H9 (cell line): ENCODE data around the gene CACNB2. TPM values are rescaled to one million over a fixed set of nuclear protein-coding genes. Genes with fewer than 3 reads are reported as not detected.

Source experiments
- DNase-seq: peaks from one replicate; pipeline ENCODE4 v3.0.0-alpha.2; 2017
- H2AFZ ChIP-seq: one replicate; pipeline ENCODE4 v1.6.1; 2013; ENCODE audit warnings: mild to moderate bottlenecking, low read length, control low read depth, moderate library complexity
- H2AK5ac ChIP-seq: 2 replicates; pipeline ENCODE4 v1.6.1; 2013; ENCODE audit warnings: low read length, control low read depth, mixed read lengths; ENCODE audit not compliant: insufficient read length
- H2BK120ac ChIP-seq: one replicate; pipeline ENCODE4 v1.6.1; 2013; ENCODE audit warnings: low read depth, mild to moderate bottlenecking, low read length, control low read depth, inconsistent platforms; ENCODE audit not compliant: poor library complexity, severe bottlenecking
- H2BK12ac ChIP-seq: 2 replicates; pipeline ENCODE4 v1.6.1; 2013; ENCODE audit warnings: low read length, control low read depth, mixed read lengths, low read depth; ENCODE audit not compliant: insufficient read length
- H2BK15ac ChIP-seq: 2 replicates; pipeline ENCODE4 v1.6.1; 2013; ENCODE audit warnings: low read depth, low read length, control low read depth
- H2BK20ac ChIP-seq: one replicate; pipeline ENCODE4 v1.6.1; 2013; ENCODE audit warnings: low read depth, mild to moderate bottlenecking, low read length, control low read depth, inconsistent platforms; ENCODE audit not compliant: poor library complexity, severe bottlenecking
- H2BK5ac ChIP-seq: 2 replicates; pipeline ENCODE4 v1.6.1; 2013; ENCODE audit warnings: low read length, control low read depth, mixed read lengths; ENCODE audit not compliant: insufficient read length
- H3K14ac ChIP-seq: 2 replicates; pipeline ENCODE4 v1.6.1; 2013; ENCODE audit warnings: low read length, control low read depth; ENCODE audit not compliant: insufficient read depth
- H3K18ac ChIP-seq: 2 replicates; pipeline ENCODE4 v1.6.1; 2013; ENCODE audit warnings: low read depth, mild to moderate bottlenecking, mixed read lengths, low read length, control low read depth; ENCODE audit not compliant: insufficient read length
- H3K23ac ChIP-seq: 2 replicates; pipeline ENCODE4 v1.6.1; 2013; ENCODE audit warnings: low read length, control low read depth, mixed read lengths, low read depth; ENCODE audit not compliant: insufficient read length
- H3K23me2 ChIP-seq: 2 replicates; pipeline ENCODE4 v1.6.1; 2013; ENCODE audit warnings: low read depth, mild to moderate bottlenecking, mixed read lengths, low read length, control low read depth; ENCODE audit not compliant: insufficient read length, poor library complexity, severe bottlenecking
- H3K27ac ChIP-seq: 2 replicates; pipeline ENCODE4 v1.5.1; 2013; ENCODE audit warnings: low read length, control low read depth, mixed read lengths, low read depth; ENCODE audit not compliant: insufficient read length
- H3K27me3 ChIP-seq: 2 replicates; pipeline ENCODE4 v1.6.1; 2013; ENCODE audit warnings: low read length, control low read depth, inconsistent platforms; ENCODE audit not compliant: insufficient read depth
- H3K4ac ChIP-seq: 2 replicates; pipeline ENCODE4 v1.6.1; 2013; ENCODE audit warnings: low read depth, mild to moderate bottlenecking, control low read depth, inconsistent platforms, low read length, moderate library complexity
- H3K4me1 ChIP-seq: 2 replicates; pipeline ENCODE4 v1.6.1; 2013; ENCODE audit warnings: low read length, control low read depth, inconsistent platforms; ENCODE audit not compliant: insufficient read depth
- H3K4me2 ChIP-seq: 2 replicates; pipeline ENCODE4 v1.6.1; 2013; ENCODE audit warnings: low read length, control low read depth, mixed read lengths; ENCODE audit not compliant: insufficient read length, insufficient read depth
- H3K56ac ChIP-seq: 2 replicates; pipeline ENCODE4 v1.6.1; 2013; ENCODE audit warnings: low read depth, mild to moderate bottlenecking, mixed read lengths, low read length, control low read depth; ENCODE audit not compliant: insufficient read length
- H3K79me1 ChIP-seq: 2 replicates; pipeline ENCODE4 v1.6.1; 2013; ENCODE audit warnings: low read depth, mild to moderate bottlenecking, moderate library complexity, low read length, control low read depth, inconsistent platforms; ENCODE audit not compliant: insufficient read depth, poor library complexity, severe bottlenecking
- H3K79me2 ChIP-seq: 2 replicates; pipeline ENCODE4 v1.6.1; 2013; ENCODE audit warnings: low read length, control low read depth, inconsistent platforms; ENCODE audit not compliant: insufficient read depth
- H3K9ac ChIP-seq: 2 replicates; pipeline ENCODE4 v1.6.1; 2013; ENCODE audit warnings: low read length, control low read depth, mixed read lengths; ENCODE audit not compliant: insufficient read length; ENCODE audit errors: extremely low read depth
- H3K9me3 ChIP-seq: one replicate; pipeline ENCODE4 v1.6.1; 2013; ENCODE audit warnings: low read depth, low read length, inconsistent platforms; ENCODE audit not compliant: control insufficient read depth
- H3T11ph ChIP-seq: one replicate; pipeline ENCODE4 v1.6.1; 2013; ENCODE audit warnings: mild to moderate bottlenecking, low read length, control low read depth, inconsistent platforms
- H4K20me1 ChIP-seq: one replicate; pipeline ENCODE4 v1.6.1; 2013; ENCODE audit not compliant: control insufficient read depth, insufficient read length, insufficient read depth
- H4K5ac ChIP-seq: 2 replicates; pipeline ENCODE4 v1.6.1; 2013; ENCODE audit warnings: low read depth, mild to moderate bottlenecking, mixed read lengths, low read length, control low read depth; ENCODE audit not compliant: insufficient read length
- H4K8ac ChIP-seq: replicated peaks from 2 replicates; pipeline ENCODE4 v1.6.1; 2013; ENCODE audit warnings: low read length, control low read depth, mixed read lengths, low read depth; ENCODE audit not compliant: insufficient read length
- H4K91ac ChIP-seq: 2 replicates; pipeline ENCODE4 v1.6.1; 2013; ENCODE audit warnings: low read depth, mild to moderate bottlenecking, moderate library complexity, mixed read lengths, low read length, control low read depth; ENCODE audit not compliant: insufficient read length
- H3K27ac Mint-ChIP-seq, 3 experiments: 2 replicates in 2 of 3; 3 replicates in 1 of 3; pipeline ENCODE4 v1.8.0; 2020 to 2021; ENCODE audit warnings: mixed read lengths in 3 of 3, mild to moderate bottlenecking in 1 of 3, moderate library complexity in 1 of 3
- H3K27me3 Mint-ChIP-seq: 2 replicates; pipeline ENCODE4 v1.8.0; 2021; ENCODE audit warnings: low read depth, mild to moderate bottlenecking, moderate library complexity, mixed read lengths
- H3K36me3 Mint-ChIP-seq, 3 experiments: 2 replicates in 2 of 3; 3 replicates in 1 of 3; pipeline ENCODE4 v1.8.0; 2020 to 2021; ENCODE audit warnings: low read depth in 3 of 3, mixed read lengths in 3 of 3; ENCODE audit not compliant: insufficient read depth in 1 of 3
- H3K4me1 Mint-ChIP-seq, 2 experiments: 2 replicates each; pipeline ENCODE4 v1.8.0; 2020; ENCODE audit warnings: mixed read lengths in 2 of 2
- H3K4me3 Mint-ChIP-seq, 2 experiments: 2 replicates in 1 of 2; 3 replicates in 1 of 2; pipeline ENCODE4 v1.8.0; 2020 to 2021; ENCODE audit warnings: mild to moderate bottlenecking in 2 of 2, mixed read lengths in 2 of 2, moderate library complexity in 1 of 2
- H3K9me3 Mint-ChIP-seq, 2 experiments: 2 replicates in 1 of 2; 3 replicates in 1 of 2; pipeline ENCODE4 v1.8.0; 2020; ENCODE audit warnings: mild to moderate bottlenecking in 2 of 2, mixed read lengths in 2 of 2, moderate library complexity in 1 of 2
- CTCF ChIP-seq: fragments of 200-600 bp; sonication (generic); conservative IDR thresholded peaks from 3 replicates; pipeline ENCODE4 v1.8.0; 2021; ENCODE audit warnings: antibody characterized with exemption, mild to moderate bottlenecking
- WGBS: extraction: QIAGEN DNeasy Blood & Tissue Kit; methylation state at CpG from one replicate; pipeline ENCODE4 v1.1.7; 2013; ENCODE audit warnings: missing lambda C conversion rate, low lambda C conversion rate, mixed read lengths; ENCODE audit not compliant: insufficient read length; ENCODE audit errors: extremely low coverage; 5-methylcytosine and 5-hydroxymethylcytosine counted together
- total RNA-seq: library from RNA; stranded (reverse); gene quantifications from 2 replicates; pipeline ENCODE4 v1.2.1, GENCODE V29; 2021

The CACNB2 gene
- total RNA-seq, 1 experiment from 2014 or later = 2.6 TPM

- H3K14ac ChIP-seq = no peak overlapping the region
- H3K27me3 Mint-ChIP-seq = peaks cover 16% of the 10 kb centered on the region
- H3K9me3 ChIP-seq = no peaks in the 10 kb centered on the region
- no peaks in the 10 kb centered on the region for H3K79me2 ChIP-seq
- H3K9ac ChIP-seq = no peak overlapping the region
- no CpG with 5 or more reads among the region's 4 CpGs for WGBS
- H2BK20ac ChIP-seq = no peak overlapping the region
- no peak overlapping the region for H4K5ac ChIP-seq
- no peaks in the 10 kb centered on the region; a peak in 1 of 5 replicates for H3K9me3 Mint-ChIP-seq
- H3K27ac ChIP-seq = no peak overlapping the region
- no peak overlapping the region for H3K27ac Mint-ChIP-seq
- H2AFZ ChIP-seq = no peak overlapping the region
- H3K23me2 ChIP-seq = peaks cover 2% of the 10 kb centered on the region
- no peak overlapping the region for H2BK12ac ChIP-seq
- H3K79me1 ChIP-seq = no peaks in the 10 kb centered on the region
- H3K36me3 Mint-ChIP-seq = no peaks in the 10 kb centered on the region
- H2BK15ac ChIP-seq = no peak overlapping the region
- TF ChIP-seq CTCF = no peak
- H3K4me2 ChIP-seq = no peak overlapping the region
- DNase-seq = no peak
- no peak overlapping the region for H3T11ph ChIP-seq
- H4K20me1 ChIP-seq = no peaks in the 10 kb centered on the region
- no peak overlapping the region for H3K4me3 Mint-ChIP-seq
- H3K56ac ChIP-seq = no peak overlapping the region
- no peak overlapping the region for H4K91ac ChIP-seq
- peaks cover 29 to 30% of the 10 kb centered on the region in 2 experiments for H3K4me1 Mint-ChIP-seq
- no peak overlapping the region for H3K4ac ChIP-seq
- H3K23ac ChIP-seq = no peak overlapping the region
- no peak overlapping the region for H2AK5ac ChIP-seq
- no peak overlapping the region for H2BK5ac ChIP-seq
- no peaks in the 10 kb centered on the region for H3K27me3 ChIP-seq
- no peak overlapping the region for H4K8ac ChIP-seq
- H3K18ac ChIP-seq = no peak overlapping the region
- no peak overlapping the region for H2BK120ac ChIP-seq
- H3K4me1 ChIP-seq = peaks cover 2% of the 10 kb centered on the region; the same call in 1 of the 2 replicates
Measured at GRCh38 chr10:18134921-18135320, 5.3 kb upstream of the CACNB2 start.
